Inflammatory macrophage treated with lipopolysaccharide for 1 hour (primary cell): ENCODE results near the gene NOP14.
"Not testable (repeated sequence)": the region's sequence is repeated elsewhere in the genome, so short reads cannot be mapped to it uniquely, and the experiment has no call there.

Source experiments
- DNase-seq, 2 donors: peaks; one replicate each; pipeline ENCODE4 v3.0.0-alpha.2; 2020 to 2022

NOP14 gene

DNA sequence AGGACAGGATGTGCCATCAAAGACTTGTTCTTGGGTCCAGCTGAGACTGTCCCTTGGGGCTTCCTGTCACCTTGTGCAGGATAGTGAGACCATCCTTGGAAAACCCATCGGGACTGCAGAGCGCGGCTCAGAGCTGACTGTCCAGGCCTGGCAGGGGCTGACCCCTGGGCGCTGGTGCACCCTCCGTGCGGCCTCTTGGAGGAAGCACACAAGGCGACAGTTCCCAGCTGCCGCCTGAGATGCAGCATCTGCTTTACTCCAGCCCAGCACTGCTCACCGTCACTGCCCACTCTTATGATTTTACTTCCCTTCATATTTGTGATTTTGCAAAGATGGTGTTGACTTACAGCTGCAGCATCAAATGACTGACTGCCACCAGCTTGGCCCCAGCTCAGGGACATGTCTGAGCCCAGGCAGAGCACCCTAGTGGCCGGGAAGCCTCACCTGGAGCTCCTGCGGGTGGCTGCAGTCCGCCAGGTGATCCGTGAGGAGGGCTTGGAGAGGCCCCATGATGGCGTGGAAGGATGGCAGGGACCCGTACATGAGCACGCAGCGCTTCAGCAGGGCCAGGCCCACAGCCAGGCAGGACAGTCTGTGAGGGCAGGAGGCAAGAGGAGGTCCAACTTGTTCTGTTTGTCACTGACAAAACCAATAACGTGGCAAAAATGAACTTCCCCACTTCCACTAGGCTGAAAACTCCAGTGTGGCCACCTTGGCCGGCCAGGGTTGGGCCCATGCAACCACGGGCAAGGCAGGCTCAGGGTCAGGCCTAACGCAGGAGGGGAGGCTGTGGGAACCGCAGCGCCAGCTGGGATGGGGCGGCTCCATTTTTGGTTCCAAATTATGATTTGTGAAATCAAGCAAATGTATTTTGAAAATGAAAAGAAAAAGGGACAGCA lies 21.8 kb downstream of the NOP14 start:
- DNase-seq = no peak

GRCh38 chr4:2940267-2941137 lies 22.7 kb downstream of the NOP14 start:
- no peak for DNase-seq

DNA sequence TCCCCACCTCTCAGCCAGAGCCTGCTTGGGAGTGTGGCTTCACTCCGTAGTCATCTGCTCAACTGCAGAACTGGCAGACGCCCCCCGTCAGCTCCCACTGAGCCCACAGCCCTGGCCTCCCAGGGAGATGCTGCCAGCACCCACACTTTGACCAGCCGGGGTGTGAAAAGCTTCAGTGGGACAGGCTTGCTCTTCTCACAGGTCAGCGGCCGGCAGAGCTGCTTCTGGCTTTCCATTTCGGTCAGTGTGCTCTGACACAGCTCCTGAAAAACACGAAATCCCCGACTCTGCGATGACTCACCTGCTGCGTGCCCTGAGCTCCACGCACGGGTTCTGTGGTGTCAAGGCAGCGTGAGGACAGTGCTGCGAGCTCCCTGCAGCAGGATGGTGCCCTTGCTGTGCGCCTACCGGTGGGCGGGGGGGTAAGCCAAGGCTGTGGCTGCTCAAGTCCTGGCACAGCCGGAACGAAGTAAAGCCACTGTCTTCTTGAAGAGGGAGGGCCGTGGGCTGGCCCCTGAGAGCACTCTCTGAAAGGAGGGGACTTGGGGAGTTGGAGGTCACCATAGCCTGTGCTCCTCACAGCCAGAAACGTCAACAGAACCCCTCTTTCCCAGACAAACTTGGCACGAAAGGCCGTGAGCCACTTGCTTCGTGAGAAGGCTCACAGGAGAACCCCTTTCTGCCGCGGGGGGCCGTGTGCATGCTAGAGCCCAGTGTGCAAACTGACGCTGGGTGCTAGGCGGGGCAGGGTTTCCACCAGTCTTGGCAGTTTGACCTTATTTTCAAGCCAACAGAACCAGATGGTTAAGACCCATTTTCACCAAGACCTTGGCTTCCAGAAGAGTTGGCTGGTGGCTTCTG lies 23.6 kb downstream of the NOP14 start:
- no peak for DNase-seq

GRCh38 chr4:2938906-2939305 lies 24.3 kb downstream of the NOP14 start:
- DNase-seq = no peak

- not testable (repeated sequence) for DNase-seq
These were observed 24.8 kb downstream of the NOP14 start for GRCh38 chr4:2938411-2938810.

GRCh38 chr4:2937986-2938385 lies 25.2 kb downstream of the NOP14 start:
- no peak for DNase-seq

- no peak for DNase-seq
These were observed 25.9 kb downstream of the NOP14 start for GRCh38 chr4:2937146-2937857.

DNA sequence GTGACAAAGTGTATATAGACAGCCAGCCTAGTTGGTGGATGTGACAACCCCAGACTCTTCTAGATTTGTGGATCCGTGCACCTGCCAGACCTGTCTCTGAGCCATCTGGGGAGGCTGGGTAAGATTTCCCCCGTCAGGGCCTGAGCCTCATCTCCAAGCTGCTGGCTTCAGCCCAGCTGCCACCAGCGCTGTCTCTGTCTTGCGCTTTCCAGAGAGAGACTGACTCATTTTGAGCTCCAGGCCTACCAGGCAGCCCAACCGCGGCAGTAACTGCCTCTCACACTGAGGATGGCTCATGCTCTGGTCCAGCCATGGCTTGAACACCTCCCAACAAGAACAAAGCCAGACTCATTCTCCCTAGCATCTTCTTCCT lies 26.4 kb downstream of the NOP14 start:
- DNase-seq = no peak

DNA sequence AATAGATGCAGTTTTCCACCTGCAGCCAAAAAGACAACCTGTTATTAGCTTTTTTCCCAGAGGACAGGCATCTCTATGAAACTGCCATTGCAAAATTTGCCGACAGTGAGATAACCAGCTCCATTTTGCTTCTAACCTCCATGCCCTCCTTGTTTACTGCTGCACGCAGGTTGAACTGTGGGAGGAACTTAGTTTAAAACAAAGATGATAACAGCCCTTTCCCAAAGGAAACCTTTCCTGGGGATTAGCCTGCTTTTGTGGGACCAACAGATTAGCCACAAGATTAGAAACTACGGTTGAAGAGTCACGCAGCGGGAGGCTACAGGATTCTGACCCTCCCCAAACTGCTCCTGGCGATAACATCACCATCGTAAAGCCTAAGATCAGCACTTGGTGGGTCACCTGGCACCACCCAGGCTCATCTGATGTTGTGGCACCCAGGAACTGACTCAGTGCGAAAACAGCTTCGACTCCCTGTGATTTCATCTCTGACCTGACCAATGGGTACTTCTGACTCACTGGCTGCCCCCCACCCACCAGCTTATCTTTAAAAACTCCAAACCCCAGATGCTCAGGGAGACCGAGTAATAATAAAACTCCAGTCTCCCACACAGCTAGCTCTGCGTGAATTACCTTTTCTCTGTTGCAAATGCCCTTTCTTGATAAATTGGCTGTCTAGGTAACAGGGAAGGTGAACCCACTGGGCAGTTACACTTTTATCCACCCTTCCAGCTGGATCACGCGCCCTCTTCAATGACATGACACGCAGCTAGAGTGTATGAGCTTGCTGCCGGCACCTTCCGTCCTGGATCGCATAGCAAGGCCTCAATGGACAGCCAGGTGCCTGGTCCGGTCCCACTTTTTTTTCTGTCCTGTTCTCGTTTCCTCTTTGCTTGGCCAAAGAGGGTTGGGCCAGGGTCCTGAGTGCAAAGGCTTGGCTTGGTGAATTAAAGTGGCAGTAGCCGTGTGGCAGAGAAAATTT lies 27.2 kb downstream of the NOP14 start:
- peak; percentile 42 to 82 for DNase-seq

DNA sequence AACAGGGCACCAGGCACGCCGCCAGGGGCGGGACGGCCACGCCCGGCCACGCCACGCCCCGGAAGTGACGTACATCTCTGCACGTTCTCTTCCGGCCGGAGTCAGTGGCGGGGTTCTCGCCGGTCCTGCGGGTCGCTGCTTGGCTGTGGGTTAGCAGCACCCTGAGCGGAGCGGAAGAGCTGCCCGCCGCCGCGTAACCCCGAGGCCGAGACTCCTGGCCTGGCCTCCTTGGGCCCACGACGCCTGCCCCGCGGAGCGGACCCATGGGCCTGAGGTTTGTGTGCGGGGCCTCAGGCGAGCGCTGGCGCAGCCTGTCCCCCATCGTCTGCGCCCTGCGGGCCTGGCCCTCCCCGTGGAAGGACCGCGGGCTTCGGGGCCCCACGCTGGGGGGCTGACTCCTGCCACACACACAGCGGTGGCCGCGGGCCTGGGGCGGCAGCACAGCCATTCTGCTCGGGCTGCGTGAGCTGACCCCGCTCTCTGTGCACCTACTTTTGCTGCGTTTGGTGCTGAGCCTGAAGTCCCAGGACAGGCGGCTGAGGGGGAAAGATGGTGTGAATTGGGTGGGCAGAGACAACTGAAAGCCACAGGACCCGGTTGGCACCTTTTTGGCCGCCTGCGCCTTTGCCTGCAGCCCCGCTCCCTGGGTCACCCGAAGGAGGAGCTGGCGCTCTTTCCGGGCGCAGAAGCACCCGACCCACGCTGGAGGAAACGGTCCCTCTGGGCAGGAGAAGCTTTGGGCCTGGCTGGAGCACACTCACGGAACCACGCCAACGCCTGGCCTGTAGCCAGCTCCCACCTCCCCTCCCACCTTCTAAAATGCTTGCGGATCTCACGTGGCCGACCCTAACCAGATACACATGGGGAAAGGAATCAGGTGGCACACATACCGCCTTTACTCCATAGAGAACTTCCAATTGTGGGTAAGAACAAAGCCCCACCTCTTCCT lies 28.1 kb downstream of the NOP14 start:
- DNase-seq = peak; percentile 85 to 97

DNA sequence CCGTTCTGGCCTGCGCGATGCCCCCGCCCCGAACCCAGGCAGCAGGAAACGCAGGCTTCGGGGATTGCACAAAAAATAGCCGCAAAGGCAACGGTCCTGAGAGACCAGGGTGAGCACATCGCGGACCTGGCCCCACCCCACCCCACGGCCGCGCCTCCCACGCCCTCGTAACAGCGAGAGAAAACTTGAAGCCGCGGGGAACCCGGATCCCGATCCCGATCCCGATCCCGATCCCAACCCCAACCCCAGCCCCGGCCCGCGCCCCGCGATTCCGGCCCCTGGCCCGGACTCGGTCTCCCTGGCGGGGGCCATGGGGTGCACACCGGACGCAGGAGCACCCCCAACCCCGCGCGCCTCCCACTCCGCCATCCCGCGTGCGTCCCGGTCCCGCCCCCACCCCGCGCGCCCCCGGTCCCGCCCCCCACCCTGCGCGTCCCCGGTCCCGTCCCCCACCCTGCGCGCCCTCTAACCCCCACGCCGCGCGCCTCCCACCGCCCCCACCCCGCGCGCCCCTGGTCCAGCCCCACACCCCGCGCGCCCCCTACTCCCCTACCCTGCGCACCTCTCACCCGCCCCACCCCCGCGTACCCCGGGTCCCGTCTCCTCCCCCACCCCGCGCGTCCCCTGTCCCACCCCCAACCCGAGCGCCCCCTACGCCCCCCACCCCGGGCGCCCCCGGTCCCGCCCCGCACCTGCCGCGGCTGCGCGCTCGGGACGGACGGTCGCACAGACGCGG lies 29.0 kb downstream of the NOP14 start:
- DNase-seq = peak; percentile 74 to 78

- DNase-seq = no peak
These were observed 29.6 kb downstream of the NOP14 start for GRCh38 chr4:2933566-2934076.

DNA sequence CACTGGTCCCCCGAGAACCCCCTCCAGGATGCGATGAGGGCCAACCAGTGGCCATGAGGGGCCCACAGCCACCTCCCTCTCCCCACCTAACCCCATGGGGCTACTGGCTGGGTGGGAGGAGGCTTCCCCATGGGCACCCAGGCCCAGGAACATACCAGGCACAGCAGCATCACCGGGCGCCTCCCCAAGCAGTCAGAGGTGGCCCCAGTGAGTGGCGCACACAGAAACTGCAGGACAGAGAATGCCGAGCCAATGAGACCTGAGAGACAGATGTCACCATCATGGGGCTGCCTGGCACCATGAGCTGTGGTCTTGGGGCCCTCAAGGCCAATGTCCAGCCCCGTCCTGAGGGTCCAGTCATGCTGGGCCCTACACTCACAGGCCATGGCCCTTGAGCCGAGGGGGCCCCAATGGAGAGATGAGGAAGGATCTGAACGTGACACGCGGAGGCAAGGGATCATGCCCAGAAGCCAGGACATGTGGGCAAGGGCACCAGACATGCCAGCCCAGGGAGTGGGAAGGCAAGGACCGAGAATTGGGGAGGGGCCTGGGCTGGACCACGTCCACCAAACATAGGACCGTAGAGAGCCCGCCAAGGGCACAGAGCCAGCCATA lies 30.1 kb downstream of the NOP14 start:
- DNase-seq = no peak

DNA sequence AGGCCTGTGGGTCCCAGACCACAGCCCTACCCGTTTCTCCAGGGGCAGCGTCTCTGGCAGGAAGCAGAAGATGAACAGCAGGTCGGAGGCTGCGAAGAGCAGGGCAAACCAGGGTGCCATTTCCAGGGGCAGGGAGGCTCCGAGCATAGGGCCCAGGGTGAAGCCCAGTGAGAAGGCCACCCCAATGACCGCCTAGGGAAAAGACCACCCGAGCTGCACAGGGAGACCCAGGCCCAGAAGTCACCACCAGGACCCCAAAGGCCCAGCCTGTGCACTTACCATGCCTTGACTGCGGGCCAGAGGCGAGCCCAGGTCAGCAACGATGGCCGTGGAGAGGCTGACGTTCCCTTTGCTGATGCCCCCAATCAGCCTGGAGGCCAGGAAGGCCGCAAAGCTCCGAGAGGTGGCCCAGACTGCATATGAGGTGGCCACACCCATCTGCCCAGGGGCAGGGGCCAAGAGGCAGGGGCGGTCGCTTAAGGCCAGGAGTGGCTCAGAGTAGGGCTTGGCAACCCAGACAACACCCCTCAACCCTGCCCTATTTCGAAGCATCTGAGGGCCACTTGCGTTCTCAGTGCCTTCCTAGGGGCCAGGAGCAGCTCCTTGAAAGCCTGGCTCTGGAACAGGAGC lies 30.8 kb downstream of the NOP14 start:
- no peak for DNase-seq

DNA sequence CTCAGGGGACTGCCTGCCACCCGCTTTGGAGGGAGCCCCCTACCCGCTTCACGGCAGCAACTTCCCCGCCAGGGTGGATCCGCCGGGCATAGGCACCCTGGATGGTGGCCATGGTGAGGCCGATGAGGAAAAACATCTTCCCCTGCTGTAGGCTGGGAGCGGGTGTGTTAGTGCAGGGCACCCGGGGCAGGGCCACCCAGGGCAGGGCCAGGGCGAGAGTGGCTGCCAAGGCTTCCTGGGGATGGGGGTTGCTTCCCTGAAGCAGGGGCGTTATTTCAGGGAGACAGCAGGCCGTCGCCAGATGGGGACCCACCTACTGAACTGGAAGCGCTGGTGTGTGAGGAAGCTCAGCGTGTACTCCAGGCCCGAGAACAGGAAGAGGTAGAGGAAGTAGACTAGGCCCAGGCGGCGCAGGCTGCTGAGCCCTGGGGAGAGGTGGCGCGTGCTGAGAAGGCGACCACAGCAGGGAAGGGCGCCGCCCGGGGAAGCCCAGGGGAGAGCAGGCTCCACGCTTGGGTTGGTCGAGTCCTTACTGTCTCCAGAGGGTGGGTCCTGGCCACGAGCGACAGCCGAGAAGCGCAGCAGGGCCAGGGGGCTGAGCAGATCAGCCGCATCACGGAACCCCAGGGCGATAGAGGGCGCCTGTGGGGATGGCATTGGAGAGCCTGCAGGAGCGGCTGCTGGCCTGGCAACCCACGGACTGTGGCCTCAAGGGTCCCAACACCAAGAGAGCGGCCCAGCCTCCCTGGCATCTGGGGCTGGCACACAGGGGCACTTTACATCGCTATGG lies 31.5 kb downstream of the NOP14 start:
- peak; percentile 68 to 81 for DNase-seq

DNA sequence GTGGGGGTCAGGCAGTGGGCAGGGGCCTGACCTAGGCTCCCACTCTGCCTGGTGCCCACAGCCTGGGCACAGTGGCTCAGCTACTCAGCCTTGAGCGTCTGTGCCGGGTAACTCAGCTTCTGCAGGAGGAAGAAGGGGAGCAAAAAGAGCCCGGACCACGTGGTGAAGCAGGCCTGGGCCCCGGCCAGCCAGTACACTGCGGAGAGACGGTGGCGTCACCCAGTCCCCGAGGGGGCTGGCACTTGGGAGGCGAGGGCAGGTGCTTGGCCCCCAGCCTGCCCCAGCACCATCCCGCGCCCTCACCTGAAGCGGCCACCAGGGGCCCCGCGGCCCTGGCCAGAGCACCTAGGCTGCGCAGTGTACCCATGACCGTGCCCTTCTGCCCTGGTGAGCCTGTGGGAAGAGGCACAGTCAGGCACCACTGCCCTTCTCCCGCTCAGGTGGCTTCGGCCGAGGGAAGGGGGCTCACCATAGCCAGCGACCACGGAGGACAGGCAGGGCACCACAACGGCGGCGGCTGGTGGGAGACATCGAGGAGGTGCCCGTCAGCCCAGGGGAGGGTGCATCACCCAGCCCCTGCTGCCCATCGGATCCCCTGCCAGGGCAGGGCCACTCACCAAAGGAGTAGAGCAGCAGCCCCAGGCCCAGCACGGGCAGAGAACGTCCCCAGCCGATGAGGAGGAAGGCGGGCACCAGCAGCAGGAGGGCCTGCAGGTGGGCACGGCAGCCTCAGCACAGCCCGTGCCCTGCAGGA lies 32.3 kb downstream of the NOP14 start:
- no peak for DNase-seq
